Activated CD4-positive, alpha-beta T cell treated with anti-CD3 and anti-CD28 coated beads, Interleukin-2, amount 50 U/mL, for 16 hours (primary cell): ENCODE results near the gene DCAF5.

Experiments
- DNase-seq: peaks from one replicate; pipeline ENCODE4 v3.0.0-alpha.2; 2020

The DCAF5 gene

GRCh38 chr14:69064596-69064995 lies 88.3 kb downstream of the DCAF5 start:
- DNase-seq = no peak

- no peak for DNase-seq
Observed at GRCh38 chr14:69059658-69060623, 93.0 kb downstream of the DCAF5 start.

GRCh38 chr14:69055999-69056788 lies 96.7 kb downstream of the DCAF5 start:
- no peak for DNase-seq

- no peak for DNase-seq
Observed at GRCh38 chr14:69055125-69055524, 97.8 kb downstream of the DCAF5 start.

- DNase-seq = no peak
Observed at GRCh38 chr14:69054030-69054429, 98.9 kb downstream of the DCAF5 start.

GRCh38 chr14:69052181-69052601 lies 100.7 kb downstream of the DCAF5 start:
- no peak for DNase-seq

- no peak for DNase-seq
Observed at GRCh38 chr14:69050240-69051184, 102.4 kb downstream of the DCAF5 start.

GRCh38 chr14:69049675-69050074 lies 103.2 kb downstream of the DCAF5 start:
- DNase-seq = no peak

GRCh38 chr14:69048456-69048855 lies 104.5 kb downstream of the DCAF5 start:
- DNase-seq = no peak

- DNase-seq = no peak
Observed at GRCh38 chr14:69047255-69047654, 105.7 kb downstream of the DCAF5 start.

- no peak for DNase-seq
Observed at GRCh38 chr14:69046476-69046860, 106.5 kb downstream of the DCAF5 start.

- DNase-seq = no peak
Observed at GRCh38 chr14:69045857-69046475, 107.0 kb downstream of the DCAF5 start.

GRCh38 chr14:69044965-69045555 lies 107.9 kb downstream of the DCAF5 start:
- no peak for DNase-seq

GRCh38 chr14:69044296-69044695 lies 108.6 kb downstream of the DCAF5 start:
- DNase-seq = no peak

GRCh38 chr14:69043596-69044260 lies 109.2 kb downstream of the DCAF5 start:
- no peak for DNase-seq

GRCh38 chr14:69042787-69043444 lies 110.0 kb downstream of the DCAF5 start:
- DNase-seq = no peak

GRCh38 chr14:69042299-69042698 lies 110.6 kb downstream of the DCAF5 start:
- DNase-seq = no peak

GRCh38 chr14:69041783-69042182 lies 111.1 kb downstream of the DCAF5 start:
- no peak for DNase-seq

- DNase-seq = no peak
Observed at GRCh38 chr14:69040353-69040752, 112.6 kb downstream of the DCAF5 start.

- no peak for DNase-seq
Observed at GRCh38 chr14:69039288-69039628, 113.7 kb downstream of the DCAF5 start.
